Prostate gland (tissue), 2 donors: ENCODE data around the gene FLYWCH1. TPM values are rescaled to one million over a fixed set of nuclear protein-coding genes. Genes with fewer than 3 reads are reported as not detected.

Experiments used
- DNase-seq: peaks from one replicate; pipeline ENCODE4 v3.0.0-alpha.2; 2019; ENCODE audit warnings: low spot score
- H3K27ac ChIP-seq, 2 donors: fragments of 200-600 bp; sonication (generic); 2 replicates each; pipeline ENCODE4 v1.5.1; 2017 to 2019
- H3K27me3 ChIP-seq: fragments of 200-600 bp; sonication (generic); replicated peaks from 2 replicates; pipeline ENCODE4 v1.5.1; 2019; ENCODE audit not compliant: insufficient read depth
- H3K36me3 ChIP-seq, 2 donors: fragments of 200-600 bp; sonication (generic); 1 replicate in 1 of 2; 2 replicates in 1 of 2; pipeline versions ENCODE4 v1.5.1 to v1.8.1; 2017 to 2019
- H3K4me1 ChIP-seq: fragments of 200-600 bp; sonication (generic); replicated peaks from 2 replicates; pipeline ENCODE4 v1.5.1; 2019
- H3K4me3 ChIP-seq, 2 donors: fragments of 200-600 bp; sonication (generic); 2 replicates each; pipeline ENCODE4 v1.5.1; 2017 to 2019
- H3K9me3 ChIP-seq: fragments of 200-600 bp; sonication (generic); 2 replicates; pipeline ENCODE4 v1.5.1; 2017
- CTCF ChIP-seq, 4 experiments: fragments of 200-600 bp in 2 of 4; fragments of 450-650 bp in 2 of 4; sonication (generic) in 2 of 4; IDR thresholded peaks; 1 replicate in 3 of 4; 2 replicates in 1 of 4; pipeline ENCODE4 v1.5.1; 2016 to 2019; ENCODE audit warnings: antibody characterized with exemption in 4 of 4, mild to moderate bottlenecking in 2 of 4, moderate library complexity in 2 of 4
- POLR2A ChIP-seq: fragments of 450-650 bp; IDR thresholded peaks from one replicate; pipeline ENCODE4 v1.6.1; 2016; ENCODE audit warnings: antibody characterized with exemption, mild to moderate bottlenecking
- POLR2AphosphoS5 ChIP-seq: sonication (generic); formaldehyde crosslinking; IDR thresholded peaks from one replicate; pipeline ENCODE4 v1.6.1; 2017; ENCODE audit warnings: antibody characterized with exemption
- WGBS: methylation state at CpG from one replicate; pipeline ENCODE4 v1.1.5; 2018; 5-methylcytosine and 5-hydroxymethylcytosine counted together
- intact Hi-C: fragments of 100-400 bp; cut with DNase I; formaldehyde crosslinking; loops from one replicate; pipeline ENCODE4 v1.14.2; 2022
- total RNA-seq, 2 donors: library from RNA; depleted of rRNA; stranded (reverse); fragments of >200 nt; gene quantifications; one replicate each; pipeline ENCODE4 v1.1.0, GENCODE V29; 2016

FLYWCH1 gene
- total RNA-seq, 2 donors from 2014 or later: 53.0 to 55.6 TPM

GRCh38 chr16:2956579-2956956 is 44.8 kb downstream of the FLYWCH1 start:
- H3K36me3 ChIP-seq: no peaks in the 10 kb centered on the region
- TF ChIP-seq POLR2A (no peak), CTCF (IDR thresholded peaks at IDR 0.05) (no peak), POLR2AphosphoS5 (no peak)
- no peak overlapping the region for H3K27ac ChIP-seq
- H3K9me3 ChIP-seq: no peaks in the 10 kb centered on the region
- no peaks in the 10 kb centered on the region for H3K4me1 ChIP-seq
- DNase-seq: no peak
- intact Hi-C loops: no loop called here
- H3K27me3 ChIP-seq: no peaks in the 10 kb centered on the region
- 95% methylated on average over 11 of the region's 11 CpGs for WGBS
- H3K4me3 ChIP-seq: no peak overlapping the region

GRCh38 chr16:2959206-2959605 is 47.5 kb downstream of the FLYWCH1 start:
- Histone ChIP-seq H3K36me3 (no peaks in the 10 kb centered on the region), H3K9me3 (no peaks in the 10 kb centered on the region), H3K27me3 (no peaks in the 10 kb centered on the region), H3K27ac (no peak overlapping the region), H3K4me1 (peaks cover 12% of the 10 kb centered on the region), H3K4me3 (no peak overlapping the region)
- intact Hi-C loops: no loop called here
- TF ChIP-seq POLR2AphosphoS5: no peak
- no peak for TF ChIP-seq CTCF (IDR thresholded peaks at IDR 0.05)
- TF ChIP-seq POLR2A: no peak
- WGBS: 36% methylated on average over 10 of the region's 10 CpGs
- no peak for DNase-seq

GRCh38 chr16:2960183-2961010 is 48.7 kb downstream of the FLYWCH1 start:
- DNase-seq: no peak
- H3K27me3 ChIP-seq: no peaks in the 10 kb centered on the region
- intact Hi-C loops: no loop called here
- TF ChIP-seq POLR2AphosphoS5: no peak
- no peak for TF ChIP-seq CTCF (IDR thresholded peaks at IDR 0.05)
- TF ChIP-seq POLR2A: no peak
- no peaks in the 10 kb centered on the region for H3K36me3 ChIP-seq
- H3K27ac ChIP-seq: no peak overlapping the region
- H3K4me1 ChIP-seq: peaks cover 18% of the 10 kb centered on the region
- 83% methylated on average over 16 of the region's 17 CpGs for WGBS
- no peak overlapping the region for H3K4me3 ChIP-seq
- no peaks in the 10 kb centered on the region for H3K9me3 ChIP-seq

- H3K36me3 ChIP-seq: no peaks in the 10 kb centered on the region
- intact Hi-C loops: no loop called here
- no peaks in the 10 kb centered on the region for H3K9me3 ChIP-seq
- peaks cover 18% of the 10 kb centered on the region for H3K4me1 ChIP-seq
- no peak overlapping the region for H3K27ac ChIP-seq
- no peak for TF ChIP-seq CTCF (IDR thresholded peaks at IDR 0.05)
- no peak for TF ChIP-seq POLR2A
- TF ChIP-seq POLR2AphosphoS5: no peak
- WGBS: 13% methylated on average over 22 of the region's 28 CpGs
- no peaks in the 10 kb centered on the region for H3K27me3 ChIP-seq
- no peak for DNase-seq
- no peak overlapping the region for H3K4me3 ChIP-seq
Observed at GRCh38 chr16:2962334-2963073, 50.8 kb downstream of the FLYWCH1 start.
